Measurements from ENCODE around the gene FRYL. TPM values are rescaled to one million over a fixed set of nuclear protein-coding genes. Genes with fewer than 3 reads are reported as not detected.

The FRYL gene
- polyA plus RNA-seq, 3 donors = 10.8 to 15.8 (median 14.4) TPM

DNA sequence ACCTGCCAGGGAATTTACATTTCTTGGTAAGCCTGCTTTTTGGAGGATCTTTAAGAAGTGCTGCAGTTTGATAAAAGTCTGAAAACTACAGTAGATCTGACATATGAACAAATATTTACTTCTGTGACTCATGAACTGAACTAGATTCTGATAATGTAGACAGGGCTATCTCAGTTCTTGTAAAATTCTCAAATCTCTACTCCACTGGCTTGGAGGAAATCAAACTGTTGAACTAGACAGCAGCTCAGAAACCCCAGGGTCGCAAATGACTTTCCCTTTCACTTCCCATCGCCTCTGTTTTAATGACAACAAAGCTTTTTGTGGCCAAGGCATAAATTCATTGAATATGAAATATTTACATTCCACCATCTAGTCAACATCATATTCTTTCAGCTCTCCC, 35.4 kb upstream of the FRYL start:
- Mint-ChIP-seq H3K9me3 (peaks cover 0 to 7% (median 0%) of the 10 kb centered on the region in 7 donors), H3K4me1 (peaks cover 14% of the 10 kb centered on the region), H3K36me3 (no peaks in the 10 kb centered on the region), H3K4me3 (peak overlapping the region in 1 of 2 donors; percentile 44), H3K27me3 (ENCODE audit: low read depth in 3 of 3) (peaks cover 0 to 2% (median 1%) of the 10 kb centered on the region in 3 donors), H3K27ac (peak overlapping the region in 1 of 7 donors; percentile 65)
- peaks cover 0 to 4% of the 10 kb centered on the region in 2 donors for H3K4me1 ChIP-seq (ENCODE audit: control insufficient read depth in 1 of 2, insufficient read depth in 2 of 2, low read length in 2 of 2)
- H4K20me1 ChIP-seq (ENCODE audit: insufficient read depth, low read length) = no peaks in the 10 kb centered on the region
- no peak for DNase-seq
- H3K79me2 ChIP-seq (ENCODE audit: insufficient read depth, low read length) = no peaks in the 10 kb centered on the region
- peak overlapping the region; percentile 21 for H3K4me2 ChIP-seq (replicated peaks; ENCODE audit: extremely low read depth, low read length, poor library complexity, severe bottlenecking)
- no peaks in the 10 kb centered on the region for H3K36me3 ChIP-seq (replicated peaks in 1 of 2; ENCODE audit: control insufficient read depth in 1 of 2, insufficient read depth in 2 of 2, low read length in 2 of 2)
- H3K4me3 ChIP-seq (replicated peaks in 1 of 3; ENCODE audit: low read depth in 2 of 3, low read length in 3 of 3) = no peak overlapping the region
- no peaks in the 10 kb centered on the region for H3K9me3 ChIP-seq (replicated peaks in 1 of 2; ENCODE audit: control insufficient read depth in 1 of 2, insufficient read depth in 1 of 2, low read length in 2 of 2)
- no peak overlapping the region for H3K27ac ChIP-seq (ENCODE audit: low read depth in 1 of 2, low read length in 2 of 2)
- no peak overlapping the region for H3K9ac ChIP-seq (ENCODE audit: insufficient read depth, low read length, poor library complexity, severe bottlenecking)
- TF ChIP-seq, protein P1, sequence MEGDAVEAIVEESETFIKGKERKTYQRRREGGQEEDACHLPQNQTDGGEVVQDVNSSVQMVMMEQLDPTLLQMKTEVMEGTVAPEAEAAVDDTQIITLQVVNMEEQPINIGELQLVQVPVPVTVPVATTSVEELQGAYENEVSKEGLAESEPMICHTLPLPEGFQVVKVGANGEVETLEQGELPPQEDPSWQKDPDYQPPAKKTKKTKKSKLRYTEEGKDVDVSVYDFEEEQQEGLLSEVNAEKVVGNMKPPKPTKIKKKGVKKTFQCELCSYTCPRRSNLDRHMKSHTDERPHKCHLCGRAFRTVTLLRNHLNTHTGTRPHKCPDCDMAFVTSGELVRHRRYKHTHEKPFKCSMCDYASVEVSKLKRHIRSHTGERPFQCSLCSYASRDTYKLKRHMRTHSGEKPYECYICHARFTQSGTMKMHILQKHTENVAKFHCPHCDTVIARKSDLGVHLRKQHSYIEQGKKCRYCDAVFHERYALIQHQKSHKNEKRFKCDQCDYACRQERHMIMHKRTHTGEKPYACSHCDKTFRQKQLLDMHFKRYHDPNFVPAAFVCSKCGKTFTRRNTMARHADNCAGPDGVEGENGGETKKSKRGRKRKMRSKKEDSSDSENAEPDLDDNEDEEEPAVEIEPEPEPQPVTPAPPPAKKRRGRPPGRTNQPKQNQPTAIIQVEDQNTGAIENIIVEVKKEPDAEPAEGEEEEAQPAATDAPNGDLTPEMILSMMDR (IDR thresholded peaks at IDR 0.05) = no peak
- H2AFZ ChIP-seq (ENCODE audit: insufficient read depth, low read depth, low read length, poor library complexity, severe bottlenecking) = peak overlapping the region; percentile 69
- intact Hi-C loops (cut with micrococcal nuclease) = no loop called here
- no peaks in the 10 kb centered on the region for H3K27me3 ChIP-seq (ENCODE audit: control insufficient read depth in 2 of 2, insufficient read depth in 2 of 2, low read length in 2 of 2)
- whole genome bisulfite sequencing (ENCODE audit: insufficient coverage) = 0% methylated on average over 1 of the region's 2 CpGs

DNA sequence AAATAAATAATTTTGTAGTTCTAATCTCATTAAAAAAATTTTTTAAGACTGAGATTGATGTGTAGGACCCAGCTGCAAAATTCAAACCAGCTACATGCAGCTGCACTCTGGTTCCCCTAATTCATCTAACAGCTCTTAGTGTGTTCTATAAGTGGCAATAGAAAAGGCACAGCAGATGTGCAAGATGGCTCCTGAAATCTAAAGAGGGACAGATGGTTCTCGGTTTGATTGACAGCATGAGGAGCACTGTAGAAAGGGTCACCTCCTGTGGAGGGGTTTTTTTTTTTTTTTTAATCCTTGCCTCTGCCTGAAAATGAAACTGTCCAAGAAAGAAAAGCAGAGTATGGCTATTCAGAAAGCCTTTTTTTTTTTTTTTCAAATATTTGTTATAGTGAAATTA, 33.9 kb upstream of the FRYL start:
- H3K27ac ChIP-seq (ENCODE audit: low read depth in 1 of 2, low read length in 2 of 2) = no peak overlapping the region
- Mint-ChIP-seq H3K27me3 (ENCODE audit: low read depth in 3 of 3) (peaks cover under 1 to 3% (median 2%) of the 10 kb centered on the region in 3 donors), H3K27ac (no peak overlapping the region), H3K4me3 (no peak overlapping the region), H3K36me3 (no peaks in the 10 kb centered on the region), H3K9me3 (no peaks in the 10 kb centered on the region), H3K4me1 (peaks cover 14% of the 10 kb centered on the region)
- H3K36me3 ChIP-seq (replicated peaks in 1 of 2; ENCODE audit: control insufficient read depth in 1 of 2, insufficient read depth in 2 of 2, low read length in 2 of 2) = no peaks in the 10 kb centered on the region
- no peak overlapping the region for H3K9ac ChIP-seq (ENCODE audit: insufficient read depth, low read length, poor library complexity, severe bottlenecking)
- no peaks in the 10 kb centered on the region for H4K20me1 ChIP-seq (ENCODE audit: insufficient read depth, low read length)
- no peaks in the 10 kb centered on the region for H3K9me3 ChIP-seq (replicated peaks in 1 of 2; ENCODE audit: control insufficient read depth in 1 of 2, insufficient read depth in 1 of 2, low read length in 2 of 2)
- H3K4me3 ChIP-seq (replicated peaks in 1 of 3; ENCODE audit: low read depth in 2 of 3, low read length in 3 of 3) = no peak overlapping the region
- H3K79me2 ChIP-seq (ENCODE audit: insufficient read depth, low read length) = no peaks in the 10 kb centered on the region
- TF ChIP-seq, protein P1 (IDR thresholded peaks at IDR 0.05) = no peak
- H3K4me2 ChIP-seq (replicated peaks; ENCODE audit: extremely low read depth, low read length, poor library complexity, severe bottlenecking) = no peak overlapping the region
- H2AFZ ChIP-seq (ENCODE audit: insufficient read depth, low read depth, low read length, poor library complexity, severe bottlenecking) = no peak overlapping the region
- peaks cover 0 to 4% of the 10 kb centered on the region in 2 donors for H3K4me1 ChIP-seq (ENCODE audit: control insufficient read depth in 1 of 2, insufficient read depth in 2 of 2, low read length in 2 of 2)
- no peaks in the 10 kb centered on the region for H3K27me3 ChIP-seq (ENCODE audit: control insufficient read depth in 2 of 2, insufficient read depth in 2 of 2, low read length in 2 of 2)
- intact Hi-C loops (cut with micrococcal nuclease) = no loop called here
- DNase-seq = no peak
- no CpG with 5 or more reads among the region's 1 CpG for WGBS (ENCODE audit: insufficient coverage)

Measured in CD14-positive monocyte (primary cell).